Measurements from ENCODE around the gene SPATC1L. TPM values are rescaled to one million over a fixed set of nuclear protein-coding genes. Genes with fewer than 3 reads are reported as not detected.

Gene SPATC1L
- total RNA-seq, 1 donor from 2014 or later: 32.8 TPM

DNA sequence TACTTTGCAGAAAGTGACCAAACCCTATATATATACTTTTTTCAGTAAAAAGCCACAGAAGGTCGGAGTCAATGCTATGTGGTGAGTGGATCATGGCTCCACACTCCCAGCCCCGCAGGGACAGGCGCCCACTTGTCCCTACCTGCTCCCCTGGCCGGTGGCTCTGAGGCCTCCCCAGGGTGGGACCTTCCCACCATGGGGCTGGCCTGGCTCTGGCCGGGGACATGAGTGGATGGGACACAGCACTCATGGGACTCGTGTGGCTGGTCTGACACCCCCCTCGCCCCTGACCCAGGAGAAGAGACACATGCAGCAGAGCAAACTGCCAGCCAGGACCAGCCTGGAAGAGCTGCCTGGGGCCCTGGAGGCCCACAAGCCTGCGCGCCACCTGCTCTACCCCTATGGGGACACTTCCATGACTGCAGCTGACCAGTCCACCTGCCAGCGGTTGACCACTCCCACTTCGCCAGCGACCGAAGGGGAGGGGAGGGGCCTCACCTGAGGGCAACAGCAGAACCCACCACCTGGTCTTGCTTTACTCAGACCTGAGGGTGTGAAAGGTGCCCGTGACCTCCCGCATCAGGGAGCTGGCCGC, 2.2 kb downstream of the SPATC1L start:
- TF ChIP-seq CTCF (IDR thresholded peaks at IDR 0.05; ENCODE audit: unreplicated experiment): no peak
- Mint-ChIP-seq H3K27ac (no peak overlapping the region), H3K36me3 (ENCODE audit: insufficient read depth) (peaks cover 7% of the 10 kb centered on the region), H3K27me3 (no peaks in the 10 kb centered on the region), H3K4me1 (ENCODE audit: low read depth) (peaks cover 4% of the 10 kb centered on the region), H3K9me3 (ENCODE audit: low read depth) (peaks cover 8% of the 10 kb centered on the region), H3K4me3 (ENCODE audit: low read depth) (peak overlapping the region; percentile 50)
- DNase-seq (ENCODE audit: low spot score, unreplicated experiment): no peak

DNA sequence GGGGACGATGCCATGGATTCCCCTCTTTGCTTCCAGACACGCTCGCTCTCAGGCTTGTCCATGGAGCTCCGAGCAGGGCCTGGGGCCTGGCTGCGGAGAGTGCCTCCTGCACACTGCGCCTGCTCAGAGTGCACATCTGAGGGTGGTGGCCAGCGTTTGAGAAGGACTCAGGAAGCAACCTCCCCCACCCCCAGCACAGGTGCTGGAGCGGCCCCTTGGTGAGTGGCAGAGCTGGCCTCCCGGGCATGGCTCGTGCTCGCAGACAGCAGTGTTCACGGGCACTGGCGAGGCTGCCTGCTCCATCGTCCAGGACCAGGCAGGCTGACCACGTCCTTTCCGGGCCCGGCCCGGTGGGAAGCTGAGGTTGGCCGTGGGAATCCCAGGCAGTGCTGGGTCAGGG, 2.8 kb downstream of the SPATC1L start:
- DNase-seq (ENCODE audit: low spot score, unreplicated experiment): no peak
- Mint-ChIP-seq H3K27me3 (no peaks in the 10 kb centered on the region), H3K36me3 (ENCODE audit: insufficient read depth) (peaks cover 9% of the 10 kb centered on the region), H3K4me1 (ENCODE audit: low read depth) (peaks cover 4% of the 10 kb centered on the region), H3K27ac (no peak overlapping the region), H3K9me3 (ENCODE audit: low read depth) (peaks cover 13% of the 10 kb centered on the region), H3K4me3 (ENCODE audit: low read depth) (no peak overlapping the region)
- TF ChIP-seq CTCF (IDR thresholded peaks at IDR 0.05; ENCODE audit: unreplicated experiment): no peak

- no peak overlapping the region for H3K4me3 Mint-ChIP-seq (ENCODE audit: low read depth)
- H3K27me3 Mint-ChIP-seq: no peaks in the 10 kb centered on the region
- H3K27ac Mint-ChIP-seq: no peak overlapping the region
- H3K36me3 Mint-ChIP-seq (ENCODE audit: insufficient read depth): peaks cover 14% of the 10 kb centered on the region
- DNase-seq (ENCODE audit: low spot score, unreplicated experiment): no peak
- H3K4me1 Mint-ChIP-seq (ENCODE audit: low read depth): peaks cover 4% of the 10 kb centered on the region
- no peak for TF ChIP-seq CTCF (IDR thresholded peaks at IDR 0.05; ENCODE audit: unreplicated experiment)
- peaks cover 19% of the 10 kb centered on the region for H3K9me3 Mint-ChIP-seq (ENCODE audit: low read depth)
Measured at GRCh38 chr21:46180778-46181391, 3.4 kb downstream of the SPATC1L start.

- peak overlapping the region; percentile 73 for H3K27ac Mint-ChIP-seq
- peaks cover 14% of the 10 kb centered on the region for H3K36me3 Mint-ChIP-seq (ENCODE audit: insufficient read depth)
- DNase-seq (ENCODE audit: low spot score, unreplicated experiment): no peak
- H3K4me3 Mint-ChIP-seq (ENCODE audit: low read depth): no peak overlapping the region
- peaks cover 2% of the 10 kb centered on the region for H3K4me1 Mint-ChIP-seq (ENCODE audit: low read depth)
- no peaks in the 10 kb centered on the region for H3K27me3 Mint-ChIP-seq
- no peak for TF ChIP-seq CTCF (IDR thresholded peaks at IDR 0.05; ENCODE audit: unreplicated experiment)
- H3K9me3 Mint-ChIP-seq (ENCODE audit: low read depth): peaks cover 23% of the 10 kb centered on the region
Measured at GRCh38 chr21:46180079-46180722, 4.1 kb downstream of the SPATC1L start.

DNA sequence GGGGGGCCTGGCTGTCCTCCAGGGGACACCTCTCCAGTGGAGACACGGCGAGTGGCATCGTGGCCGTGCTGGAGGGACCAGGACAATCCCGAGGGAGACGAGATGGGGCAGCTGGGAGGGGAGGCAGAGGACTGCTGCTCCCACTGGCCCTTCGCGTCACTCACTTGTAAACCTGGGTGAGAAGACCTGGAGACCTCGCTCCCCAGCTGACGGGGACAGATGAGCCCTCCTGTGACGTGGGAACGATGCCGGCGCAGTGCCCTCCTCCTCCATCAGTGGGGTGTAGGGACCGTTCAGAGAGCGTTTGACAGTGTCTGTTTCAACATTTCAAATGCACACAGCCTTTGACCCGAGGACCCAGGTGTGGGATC, 4.6 kb downstream of the SPATC1L start:
- H3K4me3 Mint-ChIP-seq (ENCODE audit: low read depth): no peak overlapping the region
- DNase-seq (ENCODE audit: low spot score, unreplicated experiment): no peak
- H3K9me3 Mint-ChIP-seq (ENCODE audit: low read depth): peaks cover 27% of the 10 kb centered on the region
- peaks cover 16% of the 10 kb centered on the region for H3K36me3 Mint-ChIP-seq (ENCODE audit: insufficient read depth)
- H3K27me3 Mint-ChIP-seq: no peaks in the 10 kb centered on the region
- peak overlapping the region; percentile 73 for H3K27ac Mint-ChIP-seq
- no peak for TF ChIP-seq CTCF (IDR thresholded peaks at IDR 0.05; ENCODE audit: unreplicated experiment)
- H3K4me1 Mint-ChIP-seq (ENCODE audit: low read depth): peaks cover 2% of the 10 kb centered on the region
